ENCODE data around the gene RTN3.
A peak's percentile ranks its signal among the peaks of the same experiment; 100 is the strongest.
"Not testable (repeated sequence)": the region's sequence is repeated elsewhere in the genome, so short reads cannot be mapped to it uniquely, and the experiment has no call there.

The RTN3 gene

DNA sequence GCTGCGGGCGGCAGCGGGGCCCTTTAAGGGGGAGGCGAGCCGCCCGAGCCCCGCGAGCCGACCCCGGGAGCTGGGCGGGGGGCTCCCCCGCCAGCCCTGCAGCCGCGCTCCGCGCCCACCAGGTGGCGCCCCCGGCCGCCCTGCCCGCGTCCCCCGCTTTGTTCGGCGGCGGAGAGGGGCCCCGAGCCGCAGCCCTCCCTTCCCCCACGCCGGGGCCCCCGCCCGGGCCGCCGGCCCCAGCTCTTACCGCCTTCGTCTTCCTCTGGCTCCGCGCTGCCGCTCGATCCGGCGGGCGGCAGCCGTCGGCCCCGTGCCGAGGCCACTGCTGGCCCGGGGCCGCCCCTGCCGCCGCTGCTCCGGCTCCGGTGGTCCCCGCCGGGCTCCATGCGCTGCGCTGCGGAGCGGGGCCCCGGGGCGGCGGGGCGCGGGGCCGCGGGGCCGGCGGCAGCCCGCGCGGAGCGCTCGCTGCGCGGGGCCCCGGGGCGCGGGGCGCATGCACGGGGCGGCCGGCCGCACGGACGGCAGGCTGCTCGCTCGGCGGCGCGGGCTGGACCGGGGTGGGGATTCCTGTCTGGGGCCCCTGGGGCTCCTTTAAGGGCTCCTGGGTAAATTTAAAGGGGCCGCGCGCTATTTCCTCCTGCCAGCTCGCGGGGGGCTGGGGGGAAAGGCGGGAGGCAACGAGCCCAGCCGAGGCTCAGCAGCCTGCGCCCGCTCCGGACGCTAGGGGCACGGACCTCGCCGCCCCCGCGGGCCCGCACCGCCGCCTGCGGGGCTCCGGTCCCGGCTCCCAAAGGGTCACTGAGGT, 87.1 kb downstream of the RTN3 start, which contains the start of gene ZFTA:
Gene ZFTA, minus strand, starts transcription at position 539 of the 805 bp plus-strand sequence. Its CDS starts 153 bp downstream, at position 386.
- DNase-seq (ENCODE audit: low read depth) = peak; percentile 43

DNA sequence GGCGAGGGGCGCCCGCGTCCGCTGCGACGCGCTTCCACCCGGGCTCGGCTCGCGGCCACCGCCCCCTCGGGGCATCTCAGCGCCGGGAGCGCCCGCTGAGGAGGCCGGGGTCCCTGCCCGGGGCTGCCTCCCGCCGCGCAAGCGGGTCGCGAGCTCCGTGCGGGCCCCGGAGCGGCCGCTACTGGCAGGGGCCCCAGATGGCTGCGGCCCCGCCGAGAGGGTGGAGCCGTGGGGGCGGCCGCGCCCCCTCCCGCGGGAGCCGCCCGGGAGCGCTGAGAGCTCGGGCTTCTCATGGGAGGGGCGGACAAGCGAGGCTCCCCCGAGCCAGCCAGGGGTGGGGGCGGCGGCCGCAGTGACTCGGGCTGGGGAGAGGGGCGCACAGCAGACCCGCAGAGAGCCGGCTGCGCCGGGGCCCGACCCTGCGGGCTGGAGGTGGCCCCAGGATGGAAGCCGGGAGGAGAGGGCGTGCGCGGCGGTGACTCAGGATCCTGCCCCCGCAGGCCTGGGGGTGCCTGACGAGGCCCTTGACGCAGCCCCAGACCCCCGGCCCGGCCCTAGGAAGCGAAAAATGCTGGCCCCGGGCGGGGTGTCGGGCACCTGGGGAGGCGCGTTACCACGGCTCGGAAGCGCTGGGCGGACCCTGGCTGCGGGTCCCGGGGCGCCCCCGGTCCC, 87.9 kb downstream of the RTN3 start:
- DNase-seq (ENCODE audit: low read depth) = no peak

- DNase-seq (ENCODE audit: low read depth) = no peak
Measured at GRCh38 chr11:63769714-63770455, 88.6 kb downstream of the RTN3 start.

DNA sequence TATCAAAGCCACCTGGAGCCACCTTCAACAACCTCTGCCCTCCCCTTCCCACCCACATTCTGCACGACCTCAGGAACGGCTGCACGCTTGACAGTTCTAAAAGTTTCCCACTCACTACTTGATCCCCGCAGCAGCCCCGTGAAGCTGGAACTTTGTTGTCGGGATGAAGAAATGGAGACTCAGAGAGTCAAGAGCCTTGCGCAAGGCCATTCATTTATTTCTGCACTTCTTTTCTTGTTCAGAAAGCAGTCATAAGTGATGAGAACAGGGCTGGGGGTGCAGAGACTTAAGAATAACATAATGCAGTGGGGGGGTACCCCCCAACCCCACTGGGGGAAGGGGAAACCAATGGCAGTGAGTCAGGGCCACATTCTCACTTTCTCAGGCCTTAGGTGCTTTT, 89.5 kb downstream of the RTN3 start:
- DNase-seq (ENCODE audit: low read depth) = no peak

DNA sequence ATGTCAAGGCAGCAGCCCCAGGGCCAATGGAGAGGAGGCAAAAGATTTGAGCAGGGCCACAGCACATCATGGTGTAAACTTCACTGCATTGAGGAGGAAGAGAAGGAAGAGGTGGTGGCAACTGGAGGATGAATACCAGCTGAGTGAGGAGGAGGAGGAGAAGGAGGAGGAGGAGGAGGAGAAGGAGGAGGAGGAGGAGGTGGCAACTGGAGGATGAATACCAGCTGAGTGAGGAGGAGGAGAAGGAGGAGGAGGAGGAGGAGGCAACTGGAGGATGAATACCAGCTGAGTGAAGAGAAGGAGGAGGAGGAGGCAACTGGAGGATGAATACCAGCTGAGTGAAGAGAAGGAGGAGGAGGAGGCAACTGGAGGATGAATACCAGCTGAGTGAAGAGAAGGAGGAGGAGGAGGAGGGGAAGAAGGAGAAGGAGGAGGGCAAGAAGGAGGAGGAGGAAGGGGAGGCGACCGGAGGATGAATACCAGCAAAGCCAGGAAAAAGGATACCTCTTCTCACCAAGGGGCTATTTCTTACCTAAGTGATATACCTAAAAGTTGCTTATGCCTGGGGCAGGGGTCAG, 90.5 kb downstream of the RTN3 start:
- DNase-seq (ENCODE audit: low read depth) = not testable (repeated sequence)

GRCh38 chr11:63775191-63775590, 93.9 kb downstream of the RTN3 start:
- no peak for DNase-seq (ENCODE audit: low read depth)

DNA sequence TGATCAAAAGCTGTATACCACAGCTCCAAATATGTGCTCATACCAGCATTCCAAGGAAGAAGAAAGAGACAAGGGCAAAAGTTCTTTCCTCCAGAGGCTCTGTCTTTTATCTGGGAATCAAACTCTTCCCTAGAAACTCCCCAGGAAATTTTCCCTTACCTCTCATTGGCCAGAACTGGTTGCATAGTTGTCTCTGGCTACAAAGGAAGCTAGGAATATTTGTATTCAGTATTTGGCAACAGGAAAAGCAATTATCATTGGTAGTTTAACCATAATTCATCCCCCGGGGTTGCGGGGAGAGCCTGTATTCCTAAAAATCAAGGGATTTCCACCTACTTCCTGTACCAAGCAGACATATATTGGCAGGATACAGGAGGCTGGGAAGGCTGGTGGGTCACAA, 97.7 kb downstream of the RTN3 start:
- DNase-seq (ENCODE audit: low read depth) = no peak

DNA sequence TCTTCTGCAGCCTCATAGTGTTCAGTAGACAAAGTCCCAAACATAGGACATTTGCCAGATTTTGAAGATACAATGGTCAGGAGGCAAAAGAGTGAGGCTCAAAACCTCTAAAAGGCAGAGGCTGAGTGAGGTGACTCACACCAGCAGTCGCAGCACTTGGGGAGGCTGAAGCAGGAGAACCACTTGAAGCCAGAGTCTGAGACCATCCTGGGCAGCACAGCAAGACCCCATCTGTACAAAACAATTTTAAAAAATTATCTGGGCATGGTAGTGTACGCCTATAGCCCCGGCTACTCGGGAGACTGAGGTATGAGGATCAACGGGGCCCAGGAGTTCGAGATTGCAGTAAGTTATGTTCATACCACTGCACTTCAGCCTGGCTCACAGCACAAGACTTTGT, 101.4 kb downstream of the RTN3 start:
- no peak for DNase-seq (ENCODE audit: low read depth)

DNA sequence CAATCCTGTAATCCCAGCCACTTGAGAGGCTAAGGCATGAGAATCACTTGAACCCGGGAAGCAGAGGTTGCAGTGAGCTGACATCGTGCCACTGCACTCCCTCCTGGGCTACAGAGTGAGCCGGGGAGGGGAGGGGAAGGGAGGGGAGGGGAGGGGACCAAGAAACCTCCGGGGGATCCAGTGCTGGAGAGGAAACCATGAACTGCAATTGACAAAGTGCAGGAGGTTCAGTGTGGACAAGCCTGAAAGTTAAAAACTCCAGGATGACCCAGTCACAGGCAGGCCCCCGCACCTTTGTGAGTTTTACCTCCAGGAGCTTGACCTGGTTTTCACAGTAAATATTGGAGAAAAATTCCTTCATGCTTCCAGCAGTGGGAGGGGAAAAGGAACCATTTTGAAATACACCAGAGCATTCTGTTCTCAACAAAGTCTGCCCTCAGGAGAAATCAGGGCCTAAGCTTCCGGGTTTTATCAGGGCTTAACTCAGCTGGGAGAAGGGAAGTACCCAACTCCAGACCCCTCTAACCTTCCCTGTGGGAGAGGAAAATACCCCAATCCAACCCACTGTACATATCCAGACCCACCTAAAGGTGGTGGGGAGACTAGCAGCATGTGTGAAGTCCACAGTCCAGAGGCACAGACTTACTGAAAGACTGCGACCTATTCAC, 102.8 kb downstream of the RTN3 start:
- DNase-seq (ENCODE audit: low read depth) = no peak

GRCh38 chr11:63785823-63786222, 104.5 kb downstream of the RTN3 start:
- DNase-seq (ENCODE audit: low read depth) = no peak

- DNase-seq (ENCODE audit: low read depth) = no peak
Measured at GRCh38 chr11:63791495-63792167, 110.3 kb downstream of the RTN3 start.

DNA sequence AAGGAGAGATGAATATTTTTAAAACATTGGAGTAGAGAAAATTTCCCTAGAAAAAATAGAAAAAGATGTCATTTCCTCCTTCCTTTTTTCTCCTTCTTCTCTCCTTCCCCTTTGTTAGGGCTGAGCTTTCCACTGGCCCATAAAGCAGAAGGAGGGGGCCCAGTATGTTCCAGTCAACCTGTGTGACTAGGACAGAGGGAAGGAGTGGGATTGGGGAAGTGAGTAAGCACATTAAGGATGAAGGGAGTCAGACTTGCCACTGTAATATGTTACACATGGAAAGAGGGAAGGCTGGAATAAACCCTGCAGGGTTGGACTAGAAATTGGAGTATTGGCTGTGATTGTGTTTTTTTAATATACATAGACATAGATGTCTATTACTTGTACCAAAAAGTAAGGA, 111.9 kb downstream of the RTN3 start:
- DNase-seq (ENCODE audit: low read depth) = no peak

DNA sequence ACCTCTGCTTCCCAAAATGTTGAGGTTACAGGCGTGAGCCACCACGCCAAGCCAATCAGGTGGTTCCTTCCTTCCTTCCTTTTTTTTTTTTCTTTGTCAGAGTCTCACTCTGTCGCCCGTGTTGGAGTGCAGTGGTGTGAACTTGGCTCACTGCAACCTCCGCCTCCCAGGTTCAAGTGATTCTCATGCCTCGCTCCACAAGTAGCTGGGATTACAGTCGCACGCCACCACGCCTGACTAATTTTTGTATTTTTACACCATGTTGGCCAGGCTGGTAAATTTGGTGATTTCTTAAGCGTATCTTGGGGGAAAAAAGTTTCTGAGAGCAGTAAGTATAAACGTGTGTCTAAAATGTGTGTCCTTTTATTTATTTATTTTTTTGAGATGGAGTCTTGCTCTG, 113.8 kb downstream of the RTN3 start:
- DNase-seq (ENCODE audit: low read depth) = no peak

DNA sequence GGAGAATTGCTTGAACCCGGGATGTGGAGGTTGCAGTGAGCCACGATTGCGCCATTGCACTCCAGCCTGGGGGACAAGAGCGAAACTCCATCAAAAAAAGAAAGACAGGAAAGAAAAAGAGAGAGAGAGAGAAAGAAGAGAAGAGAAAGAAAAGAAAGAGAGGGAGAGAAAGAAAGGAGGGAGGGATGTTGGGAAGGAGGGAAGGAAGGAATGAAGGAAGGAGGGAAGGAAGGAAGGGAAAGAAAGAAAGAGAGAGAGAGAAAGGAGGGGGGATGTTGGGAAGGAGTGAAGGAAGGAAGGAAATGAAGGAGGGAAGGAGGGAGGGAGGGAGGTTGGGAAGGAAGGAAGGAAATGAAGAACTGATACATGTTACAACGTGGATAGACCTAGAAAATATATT, 119.6 kb downstream of the RTN3 start:
- DNase-seq (ENCODE audit: low read depth) = no peak

DNA sequence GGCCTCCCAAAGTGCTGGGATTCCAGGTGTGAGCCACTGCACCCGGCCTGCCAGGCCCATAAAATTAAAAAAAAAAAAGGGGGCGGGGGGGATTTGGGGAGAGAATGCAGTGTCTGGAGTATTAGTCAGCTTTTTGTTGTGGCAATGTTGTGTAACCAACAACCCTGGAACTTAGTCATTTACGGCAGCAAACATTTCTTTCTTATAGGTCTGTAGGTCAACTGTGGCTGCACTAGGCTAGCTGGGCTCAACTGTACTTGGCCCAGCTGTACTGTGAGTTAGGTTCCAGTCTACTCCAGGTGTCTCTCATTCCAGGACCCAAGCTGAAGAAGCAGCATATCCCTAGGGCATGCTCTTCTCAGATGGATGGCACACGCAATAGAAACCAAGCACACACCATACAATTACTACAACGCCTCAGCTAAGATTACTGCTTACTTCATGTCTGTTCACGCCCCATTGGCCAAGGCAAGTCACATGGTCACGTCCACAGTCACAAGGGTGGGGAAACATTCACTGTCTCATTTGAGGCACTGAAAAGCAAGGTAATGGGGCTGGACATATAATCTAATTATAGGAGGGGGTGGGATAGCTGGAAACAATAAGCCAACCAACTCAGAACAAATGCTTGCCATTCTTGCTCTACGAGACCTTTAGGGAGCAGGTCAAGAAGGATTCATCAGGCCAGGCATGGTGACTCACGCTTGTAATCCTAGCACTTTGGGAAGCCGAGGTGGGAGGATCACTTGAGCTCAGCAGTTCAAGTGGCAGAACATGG, 121.5 kb downstream of the RTN3 start:
- no peak for DNase-seq (ENCODE audit: low read depth)

GRCh38 chr11:63804259-63804658, 123.0 kb downstream of the RTN3 start:
- DNase-seq (ENCODE audit: low read depth) = no peak

DNA sequence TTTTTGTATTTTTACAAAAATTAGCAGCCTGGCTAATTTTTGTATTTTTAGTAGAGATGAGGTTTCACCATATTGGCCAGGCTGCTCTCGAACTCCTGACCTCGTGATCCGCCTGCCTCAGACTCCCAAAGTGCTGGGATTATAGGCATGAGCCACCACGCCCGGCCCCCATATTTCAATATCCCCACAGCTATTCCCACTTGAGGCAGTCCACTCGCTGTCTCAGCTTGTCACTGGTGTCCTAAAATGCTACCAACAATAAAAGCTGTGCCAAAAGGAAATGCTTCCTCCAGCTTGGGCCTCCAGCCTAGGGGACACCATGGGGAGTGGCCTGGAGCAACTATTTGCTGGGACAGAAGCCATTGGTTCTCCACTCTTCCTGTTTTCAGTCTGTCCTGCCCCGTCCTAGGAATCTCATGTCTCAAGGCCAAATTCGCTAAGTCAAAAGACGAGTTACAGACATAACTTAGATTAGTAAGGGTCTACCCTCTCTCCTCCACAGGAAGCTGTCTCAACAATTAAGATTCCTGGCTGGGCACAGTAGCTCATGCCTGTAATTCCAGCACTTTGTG, 124.6 kb downstream of the RTN3 start:
- DNase-seq (ENCODE audit: low read depth) = no peak
